HEK293 (cell line): ENCODE data around the gene P2RY11.

Experiments
- CTCF ChIA-PET: fragments of 350-600 bp; formaldehyde crosslinking; extraction: SDS; loops from one replicate; lab custom pipeline; 2021; ENCODE audit warnings: antibody characterized with exemption; lab: Yijun Ruan, JAX
- POLR2A ChIA-PET: fragments of 300-600 bp; formaldehyde crosslinking; extraction: SDS; loops from one replicate; lab custom pipeline; 2020; ENCODE audit warnings: antibody characterized with exemption, inconsistent platforms; lab: Yijun Ruan, JAX
- H3K27ac ChIP-seq: fragments of 200-500 bp; sonication (Bioruptor generic); 2 replicates; pipeline ENCODE4 v1.5.1; 2014; ENCODE audit warnings: low read depth, low read length, control low read depth, inconsistent platforms; ENCODE audit errors: extremely low read depth
- H3K36me3 ChIP-seq, 2 experiments: fragments of 200-500 bp in 1 of 2; sonication (Bioruptor generic) in 1 of 2; 1 replicate in 1 of 2; 2 replicates in 1 of 2; pipeline ENCODE4 v1.5.1; 2014 to 2017; ENCODE audit warnings: inconsistent platforms in 2 of 2, low read length in 2 of 2; ENCODE audit not compliant: control insufficient read depth in 2 of 2, insufficient read depth in 1 of 2
- H3K4me1 ChIP-seq: fragments of 200-500 bp; sonication (Bioruptor generic); 2 replicates; pipeline ENCODE4 v1.5.1; 2014; ENCODE audit warnings: mild to moderate bottlenecking, low read length, inconsistent platforms; ENCODE audit not compliant: control insufficient read depth, insufficient read depth
- H3K4me3 ChIP-seq: 2 replicates; pipeline ENCODE4 v1.5.1; 2011; ENCODE audit warnings: low read depth, mild to moderate bottlenecking, control low read depth, low read length, moderate library complexity
- H3K9me3 ChIP-seq: fragments of 200-500 bp; sonication (Bioruptor generic); 2 replicates; pipeline ENCODE4 v1.5.1; 2014; ENCODE audit warnings: low read depth, low read length, inconsistent platforms; ENCODE audit not compliant: control insufficient read depth, insufficient read depth
- BCL11B ChIP-seq: fragments of 450-650 bp; formaldehyde crosslinking; IDR thresholded peaks from 2 replicates; pipeline ENCODE4 v1.5.1; 2016; ENCODE audit warnings: low read depth, missing biosample characterization, missing genetic modification characterization
- CTCF ChIP-seq: fragments of 450-650 bp; formaldehyde crosslinking; IDR thresholded peaks from 2 replicates; pipeline ENCODE4 v1.5.1; 2016; ENCODE audit warnings: missing biosample characterization, missing genetic modification characterization
- EGR2 ChIP-seq: fragments of 450-650 bp; formaldehyde crosslinking; IDR thresholded peaks from 2 replicates; pipeline ENCODE4 v1.5.1; 2016; ENCODE audit warnings: low read depth, missing biosample characterization, missing genetic modification characterization
- ELK4 ChIP-seq: IDR thresholded peaks from 2 replicates; pipeline ENCODE4 v1.6.1; 2011; ENCODE audit warnings: mild to moderate bottlenecking, low read depth, low read length, borderline replicate concordance
- GLI4 ChIP-seq: fragments of 450-650 bp; formaldehyde crosslinking; IDR thresholded peaks from 2 replicates; pipeline ENCODE4 v1.5.1; 2016; ENCODE audit warnings: missing biosample characterization, missing genetic modification characterization
- HOXA7 ChIP-seq: sonication (generic); formaldehyde crosslinking; IDR thresholded peaks from 2 replicates; pipeline ENCODE4 v1.8.1; 2022; ENCODE audit warnings: missing genetic modification reagents, borderline replicate concordance
- IKZF3 ChIP-seq: fragments of 450-650 bp; IDR thresholded peaks from 2 replicates; pipeline ENCODE4 v1.5.0; 2018; ENCODE audit warnings: missing biosample characterization, mild to moderate bottlenecking, missing genetic modification characterization, moderate library complexity
- KLF1 ChIP-seq: fragments of 450-650 bp; formaldehyde crosslinking; IDR thresholded peaks from 2 replicates; pipeline ENCODE4 v1.5.1; 2016; ENCODE audit warnings: missing biosample characterization, missing genetic modification characterization
- KLF17 ChIP-seq: fragments of 450-650 bp; formaldehyde crosslinking; IDR thresholded peaks from 2 replicates; pipeline ENCODE4 v1.5.1; 2016; ENCODE audit warnings: missing biosample characterization, missing genetic modification characterization
- ZBTB20 ChIP-seq: fragments of 450-650 bp; formaldehyde crosslinking; IDR thresholded peaks from 2 replicates; pipeline ENCODE4 v1.5.1; 2016; ENCODE audit warnings: missing biosample characterization, missing genetic modification characterization
- ZBTB21 ChIP-seq: fragments of 450-650 bp; formaldehyde crosslinking; IDR thresholded peaks from 2 replicates; pipeline ENCODE4 v1.5.1; 2017; ENCODE audit warnings: missing biosample characterization, missing genetic modification characterization
- ZNF121 ChIP-seq: fragments of 450-650 bp; formaldehyde crosslinking; IDR thresholded peaks from 2 replicates; pipeline ENCODE4 v1.5.1; 2016; ENCODE audit warnings: missing biosample characterization, missing genetic modification characterization
- ZNF23 ChIP-seq: fragments of 450-650 bp; formaldehyde crosslinking; IDR thresholded peaks from 2 replicates; pipeline ENCODE4 v1.5.1; 2016; ENCODE audit warnings: missing biosample characterization, missing genetic modification characterization, borderline replicate concordance
- ZNF302 ChIP-seq: fragments of 450-650 bp; formaldehyde crosslinking; IDR thresholded peaks from 2 replicates; pipeline ENCODE4 v1.5.1; 2016; ENCODE audit warnings: missing biosample characterization, missing genetic modification characterization, low read depth
- ZNF398 ChIP-seq: fragments of 450-650 bp; formaldehyde crosslinking; IDR thresholded peaks from 2 replicates; pipeline ENCODE4 v1.5.1; 2017; ENCODE audit warnings: missing biosample characterization, missing genetic modification characterization
- ZNF518A ChIP-seq: fragments of 450-650 bp; formaldehyde crosslinking; conservative IDR thresholded peaks from 2 replicates; pipeline ENCODE4 v1.5.1; 2016; ENCODE audit warnings: low read depth, missing biosample characterization, missing genetic modification characterization
- ZNF561 ChIP-seq: fragments of 450-650 bp; IDR thresholded peaks from 2 replicates; pipeline ENCODE4 v1.5.1; 2018; ENCODE audit warnings: missing biosample characterization, missing genetic modification characterization, borderline replicate concordance
- ZNF571 ChIP-seq: fragments of 450-650 bp; formaldehyde crosslinking; IDR thresholded peaks from 2 replicates; pipeline ENCODE4 v1.5.0; 2017; ENCODE audit warnings: missing biosample characterization, missing genetic modification characterization
- ZNF623 ChIP-seq: fragments of 450-650 bp; formaldehyde crosslinking; IDR thresholded peaks from 2 replicates; pipeline ENCODE4 v1.5.1; 2016; ENCODE audit warnings: missing biosample characterization, missing genetic modification characterization
- ZNF629 ChIP-seq: fragments of 450-650 bp; formaldehyde crosslinking; IDR thresholded peaks from 2 replicates; pipeline ENCODE4 v1.5.1; 2017; ENCODE audit warnings: missing biosample characterization, missing genetic modification characterization
- ZNF645 ChIP-seq: fragments of 450-650 bp; formaldehyde crosslinking; IDR thresholded peaks from 2 replicates; pipeline ENCODE4; 2016; ENCODE audit warnings: missing biosample characterization, missing genetic modification characterization
- TF ChIP-seq, protein P1 (sequence below): fragments of 450-650 bp; formaldehyde crosslinking; IDR thresholded peaks from 2 replicates; pipeline ENCODE4 v1.5.1; 2017; ENCODE audit warnings: missing biosample characterization, missing genetic modification characterization

P2RY11 gene

GRCh38 chr19:10158485-10158884 lies 47.0 kb downstream of the P2RY11 start:
- peaks cover 67 to 99% of the 10 kb centered on the region in 2 experiments for H3K36me3 ChIP-seq
- ChIA-PET POLR2A (no interaction called here), CTCF (interaction anchor here (0.8 kb wide), 1 partner anchor 167 kb away, joined by 3 read pairs; no protein-coding TSS in a partner anchor)
- H3K4me1 ChIP-seq, result no peaks in the 10 kb centered on the region
- H3K27ac ChIP-seq, result no peak overlapping the region
- no peaks in the 10 kb centered on the region for H3K9me3 ChIP-seq
- H3K4me3 ChIP-seq, result no peak overlapping the region
- TF ChIP-seq ZNF629 (tag by site-specific recombination) (no peak), ZNF23 (tag by site-specific recombination) (no peak), KLF17 (tag by site-specific recombination) (no peak), ZNF518A (tag by site-specific recombination) (no peak), ZBTB21 (tag by site-specific recombination) (no peak), ELK4 (no peak), EGR2 (no peak), ZNF645 (tag by site-specific recombination) (no peak), ZNF561 (tag by site-specific recombination) (no peak), ZNF571 (tag by site-specific recombination) (no peak), IKZF3 (no peak), BCL11B (tag by site-specific recombination) (no peak), GLI4 (tag by site-specific recombination) (no peak), ZBTB20 (tag by site-specific recombination) (no peak)
- TF ChIP-seq, protein P1, sequence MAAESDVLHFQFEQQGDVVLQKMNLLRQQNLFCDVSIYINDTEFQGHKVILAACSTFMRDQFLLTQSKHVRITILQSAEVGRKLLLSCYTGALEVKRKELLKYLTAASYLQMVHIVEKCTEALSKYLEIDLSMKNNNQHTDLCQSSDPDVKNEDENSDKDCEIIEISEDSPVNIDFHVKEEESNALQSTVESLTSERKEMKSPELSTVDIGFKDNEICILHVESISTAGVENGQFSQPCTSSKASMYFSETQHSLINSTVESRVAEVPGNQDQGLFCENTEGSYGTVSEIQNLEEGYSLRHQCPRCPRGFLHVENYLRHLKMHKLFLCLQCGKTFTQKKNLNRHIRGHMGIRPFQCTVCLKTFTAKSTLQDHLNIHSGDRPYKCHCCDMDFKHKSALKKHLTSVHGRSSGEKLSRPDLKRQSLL (tag by site-specific recombination), result no peak
- TF ChIP-seq, all 188 proteins: peak for 0

- Histone ChIP-seq H3K4me1 (no peaks in the 10 kb centered on the region), H3K36me3 (peaks cover 69 to 99% of the 10 kb centered on the region in 2 experiments), H3K27ac (no peak overlapping the region), H3K4me3 (no peak overlapping the region), H3K9me3 (no peaks in the 10 kb centered on the region)
- ChIA-PET CTCF (interaction anchor here (0.7 kb wide), 1 partner anchor 228 kb away, joined by 5 read pairs; no protein-coding TSS in a partner anchor), POLR2A (no interaction called here)
- no peak for TF ChIP-seq ZNF302 (tag by site-specific recombination)
- no peak for TF ChIP-seq KLF1 (tag by site-specific recombination)
- no peak for TF ChIP-seq ZNF623 (tag by site-specific recombination)
- no peak for TF ChIP-seq ZNF398 (tag by site-specific recombination)
- no peak for TF ChIP-seq CTCF (tag by site-specific recombination)
- TF ChIP-seq ZNF121 (tag by site-specific recombination), result no peak
- TF ChIP-seq HOXA7 (CRISPR knock-in tag), result no peak
These were observed 48.1 kb downstream of the P2RY11 start for GRCh38 chr19:10159610-10160009.
